Muscle of leg (tissue), 11 donors: Measurements from ENCODE around the gene IFNLR1. TPM values are rescaled to one million over a fixed set of nuclear protein-coding genes. Genes with fewer than 3 reads are reported as not detected.

Experiments used
- DNase-seq: peaks from one replicate; pipeline ENCODE4 v3.0.0; 2013
- H3K27ac ChIP-seq: one replicate; pipeline ENCODE4 v1.5.1; 2013; ENCODE audit warnings: mild to moderate bottlenecking, low read length, control low read depth
- H3K27me3 ChIP-seq: one replicate; pipeline ENCODE4 v1.6.1; 2013; ENCODE audit warnings: low read length; ENCODE audit not compliant: control insufficient read depth, insufficient read depth
- H3K36me3 ChIP-seq: one replicate; pipeline ENCODE4 v1.6.1; 2013; ENCODE audit warnings: low read length; ENCODE audit not compliant: control insufficient read depth, insufficient read depth
- H3K4me1 ChIP-seq: one replicate; pipeline ENCODE4 v1.6.1; 2013; ENCODE audit warnings: low read length; ENCODE audit not compliant: control insufficient read depth, insufficient read depth
- H3K4me3 ChIP-seq: one replicate; pipeline ENCODE4 v1.5.1; 2013; ENCODE audit warnings: low read length, control low read depth
- H3K9me3 ChIP-seq: replicated peaks from 2 replicates; pipeline ENCODE4 v1.6.1; 2013; ENCODE audit warnings: low read depth, low read length; ENCODE audit not compliant: control insufficient read depth
- WGBS: methylation state at CpG from one replicate; pipeline ENCODE4 v1.1.5; 2013; ENCODE audit warnings: missing lambda C conversion rate; ENCODE audit not compliant: insufficient coverage; 5-methylcytosine and 5-hydroxymethylcytosine counted together
- polyA plus RNA-seq, 8 donors: library from polyadenylated mRNA; unstranded; fragments of 120-200 nt; gene quantifications; one replicate each; pipeline versions ENCODE4 v1.2.1 to v1.2.3, GENCODE V29; 2013; ENCODE audit warnings: inconsistent platforms in 1 of 8, low replicate concordance in 1 of 8; ENCODE audit not compliant: insufficient read length in 8 of 8, insufficient read depth in 1 of 8
- total RNA-seq: library from RNA; stranded (reverse); fragments of 120-200 nt; gene quantifications from one replicate; pipeline ENCODE4 v1.2.4, GENCODE V29; 2013

The IFNLR1 gene
- total and polyA plus RNA-seq, 9 donors = 0.04 to 1.1 (median 0.17) TPM; not detected in 1

DNA sequence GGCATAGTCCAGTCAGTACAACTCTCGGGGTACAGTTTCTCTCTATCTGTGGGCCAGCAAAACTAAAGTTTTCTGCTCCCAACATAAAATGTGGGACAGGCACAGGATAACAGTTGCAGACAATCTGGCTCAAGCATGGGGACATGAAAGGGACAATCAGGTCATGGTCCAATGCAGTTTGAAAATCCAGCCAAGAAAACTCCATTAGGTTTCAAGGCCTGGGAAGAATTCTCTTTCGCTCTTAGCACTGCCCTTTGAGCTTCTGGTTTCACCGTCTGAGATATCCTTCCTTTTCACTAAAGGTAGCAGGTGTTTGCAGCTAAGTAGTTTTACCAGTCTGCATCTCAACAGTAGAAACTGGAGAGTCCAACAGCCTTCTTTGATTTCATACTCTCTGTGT, 23.1 kb downstream of the IFNLR1 start:
- DNase-seq = no peak
- H3K36me3 ChIP-seq = no peaks in the 10 kb centered on the region
- 100% methylated on average over 1 of the region's 3 CpGs for WGBS
- no peaks in the 10 kb centered on the region for H3K4me1 ChIP-seq
- no peaks in the 10 kb centered on the region for H3K27me3 ChIP-seq
- no peak overlapping the region for H3K27ac ChIP-seq
- H3K4me3 ChIP-seq = no peak overlapping the region
- no peaks in the 10 kb centered on the region for H3K9me3 ChIP-seq

DNA sequence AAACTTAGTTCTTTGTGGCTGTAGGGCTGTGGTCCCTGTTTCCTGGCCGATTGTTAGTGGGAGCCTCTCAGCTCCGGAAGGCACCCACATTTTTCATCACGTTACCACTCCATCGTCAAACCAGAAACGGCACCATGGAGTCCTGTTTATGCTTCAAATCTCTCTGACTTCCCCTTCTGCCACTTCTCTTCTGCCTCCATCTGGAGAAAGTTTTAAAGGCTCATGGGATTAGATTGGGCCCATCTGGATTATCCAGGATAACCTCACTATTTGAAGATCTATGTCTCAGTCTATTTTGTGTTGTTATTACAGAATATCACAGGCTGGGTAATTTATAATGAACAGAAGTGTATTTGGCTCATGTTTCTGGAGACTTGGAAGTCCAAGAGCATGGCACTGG, 24.9 kb downstream of the IFNLR1 start:
- 55% methylated on average over 3 of the region's 5 CpGs for WGBS
- Histone ChIP-seq H3K27me3 (peaks cover 2% of the 10 kb centered on the region), H3K36me3 (no peaks in the 10 kb centered on the region), H3K9me3 (no peaks in the 10 kb centered on the region), H3K4me1 (no peaks in the 10 kb centered on the region), H3K4me3 (no peak overlapping the region), H3K27ac (no peak overlapping the region)
- no peak for DNase-seq

DNA sequence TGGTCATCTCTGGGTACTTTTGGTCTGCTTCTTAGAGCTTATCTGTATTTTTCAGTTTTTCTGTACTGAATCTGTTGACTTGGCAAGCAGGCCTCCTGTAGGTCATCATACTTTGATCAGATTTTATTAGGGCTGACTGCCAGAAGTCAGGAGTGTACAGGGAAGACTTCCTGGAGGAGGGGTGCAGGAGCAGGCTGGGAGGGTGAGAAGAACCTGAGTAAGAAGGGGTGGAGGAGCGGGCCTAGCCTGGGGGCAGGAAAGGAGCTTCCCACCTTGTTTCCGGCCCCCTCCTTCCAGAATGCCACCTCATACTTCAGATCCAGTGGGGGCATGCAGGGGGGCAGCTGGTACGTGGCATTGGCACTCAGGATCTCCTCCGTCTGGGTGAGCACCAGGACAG, 25.8 kb downstream of the IFNLR1 start:
- no peak for DNase-seq
- 72% methylated on average over 2 of the region's 4 CpGs for WGBS
- peaks cover 2% of the 10 kb centered on the region for H3K27me3 ChIP-seq
- H3K36me3 ChIP-seq = no peaks in the 10 kb centered on the region
- H3K9me3 ChIP-seq = no peaks in the 10 kb centered on the region
- H3K27ac ChIP-seq = no peak overlapping the region
- no peak overlapping the region for H3K4me3 ChIP-seq
- H3K4me1 ChIP-seq = no peaks in the 10 kb centered on the region

DNA sequence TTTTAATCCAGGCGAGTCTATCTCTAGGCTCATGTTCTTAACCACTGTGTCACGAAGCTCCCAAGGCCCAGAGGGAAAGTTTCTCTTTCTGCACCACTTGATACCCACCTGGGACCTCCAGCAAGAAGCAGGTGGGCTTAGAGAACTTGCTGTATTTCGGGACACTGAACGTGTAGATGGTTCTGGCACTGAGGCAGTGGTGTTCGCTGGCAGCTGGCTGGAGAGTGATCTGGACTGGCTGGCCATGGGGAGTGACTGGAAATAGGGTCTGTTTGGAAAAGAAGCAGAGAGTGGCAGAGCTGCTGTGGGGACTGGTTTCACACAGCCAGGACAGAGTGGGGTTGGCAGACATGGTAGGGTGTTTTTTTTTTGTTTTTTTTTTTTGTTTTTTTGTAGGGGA, 27.7 kb downstream of the IFNLR1 start:
- no peak for DNase-seq
- WGBS = 72% methylated on average over 4 of the region's 5 CpGs
- Histone ChIP-seq H3K4me1 (no peaks in the 10 kb centered on the region), H3K27ac (no peak overlapping the region), H3K27me3 (peaks cover 2% of the 10 kb centered on the region), H3K36me3 (no peaks in the 10 kb centered on the region), H3K4me3 (no peak overlapping the region), H3K9me3 (no peaks in the 10 kb centered on the region)

DNA sequence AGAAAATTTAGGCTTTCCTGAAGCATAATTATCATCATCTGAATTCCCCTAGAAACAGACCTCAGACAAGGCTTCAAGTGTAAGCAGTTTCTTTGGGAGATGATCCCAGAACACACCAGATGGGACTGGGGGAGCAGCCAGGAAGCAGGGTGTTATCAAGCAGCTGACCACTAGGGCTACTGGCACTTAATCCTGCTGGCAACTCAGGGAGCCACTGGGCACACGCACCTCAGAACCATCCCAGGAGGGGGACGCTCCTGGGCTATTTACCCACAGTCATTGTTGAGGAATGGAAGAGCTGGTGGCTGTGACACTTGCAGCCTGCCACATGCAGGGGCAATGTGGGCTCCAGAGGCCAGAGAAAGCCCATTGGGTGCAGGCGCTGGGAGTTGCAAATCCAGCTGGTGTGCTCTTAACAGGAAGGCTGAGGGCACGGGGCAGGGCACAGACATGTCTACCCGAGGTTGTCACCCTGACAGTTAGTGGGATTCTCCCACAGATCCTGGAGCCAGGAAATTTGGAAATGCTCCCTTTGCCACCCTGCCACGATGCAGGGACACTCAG, 29.1 kb downstream of the IFNLR1 start:
- no peak overlapping the region for H3K27ac ChIP-seq
- no peaks in the 10 kb centered on the region for H3K9me3 ChIP-seq
- no peaks in the 10 kb centered on the region for H3K36me3 ChIP-seq
- no peak overlapping the region for H3K4me3 ChIP-seq
- no peaks in the 10 kb centered on the region for H3K4me1 ChIP-seq
- DNase-seq = no peak
- peaks cover 3% of the 10 kb centered on the region for H3K27me3 ChIP-seq
- WGBS = 86% methylated on average over 6 of the region's 6 CpGs

DNA sequence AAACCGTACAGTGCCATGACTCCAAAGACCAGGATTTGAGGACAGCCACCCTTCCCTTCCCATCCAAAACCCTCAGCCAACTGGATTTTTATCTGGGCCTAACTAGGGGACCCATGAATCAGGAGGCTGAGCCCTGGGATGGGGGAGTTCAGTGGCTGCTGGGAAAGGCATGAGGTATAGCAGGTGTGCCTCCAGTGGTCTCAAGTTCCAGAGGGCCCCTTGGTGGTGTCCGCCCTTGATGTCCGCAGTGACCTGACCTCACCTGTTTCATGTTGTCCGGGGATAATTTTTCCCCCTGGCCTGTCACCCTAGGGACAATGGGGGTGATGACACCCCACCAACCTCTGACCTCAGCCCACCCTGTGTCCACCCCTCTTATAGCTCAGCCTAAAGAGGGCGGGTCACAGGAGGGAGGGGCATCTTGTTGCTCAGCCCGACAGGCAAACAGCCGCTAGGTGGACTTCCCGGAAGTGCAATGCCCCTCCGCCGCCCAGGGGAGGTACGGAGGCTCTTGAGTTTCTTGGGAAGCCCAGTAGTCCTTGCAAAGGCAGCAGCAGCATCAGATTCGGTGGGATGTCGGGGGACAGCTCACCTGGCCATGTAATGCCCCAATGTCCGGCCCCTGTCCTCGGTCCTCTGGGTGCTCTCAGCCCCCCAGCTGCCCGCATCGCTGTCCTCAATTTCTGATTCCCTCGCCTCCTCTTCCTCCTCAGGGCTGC, 30.4 kb downstream of the IFNLR1 start:
- Histone ChIP-seq H3K27ac (no peak overlapping the region), H3K9me3 (no peaks in the 10 kb centered on the region)
- 93% methylated on average over 15 of the region's 18 CpGs for WGBS

DNA sequence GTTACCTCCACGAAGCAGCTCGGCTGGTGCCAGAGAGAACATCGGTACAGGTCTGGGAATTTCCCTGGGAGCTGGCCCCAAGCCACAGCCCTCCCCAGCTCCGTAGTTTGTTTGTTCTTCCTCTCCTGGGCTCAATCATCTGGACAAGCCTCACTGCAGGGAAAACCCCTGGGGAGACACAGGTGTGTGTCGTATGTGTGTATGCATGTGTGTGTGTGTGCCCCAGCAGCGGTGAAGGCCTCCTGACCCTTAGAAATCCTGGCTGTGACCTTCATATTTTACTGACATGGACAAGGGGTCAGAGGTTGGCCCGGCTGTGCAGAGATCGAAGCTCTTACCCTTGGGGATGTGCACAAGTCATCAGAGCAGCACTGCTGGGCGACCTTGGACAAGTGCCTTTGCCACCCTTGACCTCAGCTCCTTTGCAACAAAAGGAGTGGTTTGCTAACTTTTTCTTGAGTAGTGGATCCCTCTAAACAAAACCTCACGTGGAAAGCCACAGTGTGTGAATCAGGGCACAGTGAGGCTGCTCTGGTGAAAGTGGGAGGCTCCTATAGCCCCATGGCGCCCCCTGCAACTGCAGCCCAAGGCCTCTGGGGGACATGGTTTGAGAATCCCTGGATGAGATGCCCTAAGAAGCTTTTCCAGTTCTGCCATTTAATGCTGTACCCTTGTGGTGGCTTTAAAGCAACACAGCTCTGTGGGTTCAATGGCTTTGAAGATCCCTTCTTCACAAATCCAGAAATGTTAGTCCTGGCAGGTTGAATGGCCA, 31.9 kb downstream of the IFNLR1 start:
- DNase-seq = no peak
- peaks cover 5% of the 10 kb centered on the region for H3K4me1 ChIP-seq
- 57% methylated on average over 7 of the region's 11 CpGs for WGBS
- H3K4me3 ChIP-seq = no peak overlapping the region
- H3K27me3 ChIP-seq = peaks cover 22% of the 10 kb centered on the region
- no peaks in the 10 kb centered on the region for H3K36me3 ChIP-seq
- H3K27ac ChIP-seq = no peak overlapping the region
- H3K9me3 ChIP-seq = no peaks in the 10 kb centered on the region

More for the DNA sequence above, 30.4 kb downstream of the IFNLR1 start:
- no peaks in the 10 kb centered on the region for H3K36me3 ChIP-seq
- no peak for DNase-seq
- peaks cover 11% of the 10 kb centered on the region for H3K27me3 ChIP-seq
- no peak overlapping the region for H3K4me3 ChIP-seq
- no peaks in the 10 kb centered on the region for H3K4me1 ChIP-seq

DNA sequence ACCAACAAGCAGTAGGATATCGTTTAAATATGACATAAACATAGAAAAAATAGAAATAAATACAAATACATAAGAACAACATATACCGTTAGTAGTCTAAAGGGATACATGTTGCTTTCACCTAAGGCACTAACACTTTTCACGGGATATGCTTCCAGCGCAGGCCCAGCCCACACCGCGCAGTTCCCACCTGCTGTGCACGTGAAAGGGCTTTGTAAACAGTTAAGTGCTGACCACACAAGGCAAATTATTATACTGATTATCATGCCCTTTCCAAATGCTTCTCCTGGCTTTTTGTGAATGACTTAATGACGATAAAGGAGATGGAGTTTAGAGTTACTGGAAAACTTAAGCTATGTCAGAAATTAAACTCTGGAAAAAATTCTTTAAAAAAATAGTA, 32.9 kb downstream of the IFNLR1 start:
- H3K27me3 ChIP-seq = peaks cover 32% of the 10 kb centered on the region
- WGBS = 90% methylated on average over 2 of the region's 8 CpGs
- DNase-seq = no peak
- no peak overlapping the region for H3K27ac ChIP-seq
- H3K4me3 ChIP-seq = no peak overlapping the region
- H3K36me3 ChIP-seq = no peaks in the 10 kb centered on the region
- peaks cover 7% of the 10 kb centered on the region for H3K4me1 ChIP-seq
- no peaks in the 10 kb centered on the region for H3K9me3 ChIP-seq

DNA sequence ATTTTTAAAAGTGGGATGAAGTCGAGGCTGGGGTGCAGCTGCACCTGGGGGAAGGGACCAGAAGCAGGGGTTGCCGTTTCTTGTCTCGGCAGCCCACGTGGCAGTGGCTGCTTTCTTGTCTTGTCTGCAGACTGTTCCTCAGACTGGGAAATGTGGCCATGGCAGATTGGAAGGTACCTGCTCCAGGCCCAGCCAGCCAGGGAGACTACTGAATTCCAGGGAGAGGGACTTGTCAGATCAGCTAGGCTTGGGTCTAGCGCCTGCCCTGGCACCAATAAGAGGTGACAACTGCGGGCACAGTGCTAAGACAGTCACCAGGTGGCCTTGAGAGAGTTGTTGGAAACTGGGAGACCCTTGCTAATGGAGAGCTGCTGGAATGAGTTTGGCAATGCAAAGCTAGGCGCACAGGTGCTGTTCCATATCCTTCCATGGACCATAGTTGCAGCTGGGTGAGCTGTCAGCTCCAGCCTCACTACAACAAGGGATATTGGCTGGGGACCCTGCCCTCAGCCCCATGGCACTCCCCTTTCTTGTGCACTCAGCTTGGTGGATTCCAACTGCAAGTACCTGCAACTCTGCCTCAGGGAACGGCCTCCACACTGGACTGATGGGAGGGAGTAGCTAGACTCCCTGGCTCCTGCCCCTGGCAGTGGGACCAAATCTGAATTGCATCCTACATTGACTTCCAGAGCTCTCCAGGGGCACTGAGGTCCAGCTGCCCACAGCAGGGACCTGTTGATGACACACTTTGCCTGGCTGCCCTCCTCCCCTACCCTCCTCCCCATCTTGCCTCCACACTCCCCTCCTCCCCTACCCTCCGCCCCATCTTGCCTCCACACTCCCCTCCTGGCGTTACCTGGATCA, 34.2 kb downstream of the IFNLR1 start:
- Histone ChIP-seq H3K36me3 (no peaks in the 10 kb centered on the region), H3K4me1 (peaks cover 7% of the 10 kb centered on the region), H3K27ac (no peak overlapping the region), H3K9me3 (no peaks in the 10 kb centered on the region), H3K4me3 (no peak overlapping the region), H3K27me3 (peaks cover 30% of the 10 kb centered on the region)
- DNase-seq = no peak
- 73% methylated on average over 9 of the region's 10 CpGs for WGBS

DNA sequence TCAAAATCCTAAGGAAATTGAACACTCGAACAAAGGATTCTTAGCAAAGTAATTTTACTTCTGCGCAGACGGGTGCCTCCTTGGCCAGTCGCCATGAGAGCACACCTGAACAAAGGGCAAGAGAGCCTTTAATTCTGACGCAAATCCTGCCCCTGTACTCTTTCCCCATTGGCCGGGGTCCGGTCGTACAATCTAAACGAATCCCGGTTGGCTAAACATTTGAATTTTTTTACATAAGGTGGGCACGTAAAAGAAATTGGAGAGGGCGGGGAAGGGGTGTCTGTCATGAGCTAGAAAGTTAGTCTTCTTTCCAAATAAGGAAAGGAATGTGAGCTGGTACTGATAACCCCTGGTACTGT, 35.9 kb downstream of the IFNLR1 start:
- no peaks in the 10 kb centered on the region for H3K36me3 ChIP-seq
- H3K27me3 ChIP-seq = peaks cover 30% of the 10 kb centered on the region
- H3K4me1 ChIP-seq = peaks cover 7% of the 10 kb centered on the region
- no peaks in the 10 kb centered on the region for H3K9me3 ChIP-seq
- no peak for DNase-seq
- WGBS = 19% methylated on average over 7 of the region's 12 CpGs
- no peak overlapping the region for H3K27ac ChIP-seq
- no peak overlapping the region for H3K4me3 ChIP-seq
